HUES64 (cell line): ENCODE results near the gene ACTR2.
"Not testable (repeated sequence)": the region's sequence is repeated elsewhere in the genome, so short reads cannot be mapped to it uniquely, and the experiment has no call there.

Experiments
- H3K27ac ChIP-seq: 2 replicates; pipeline ENCODE4 v1.7.0; 2013; ENCODE audit warnings: low read depth, low read length, inconsistent platforms
- H3K27me3 ChIP-seq: 2 replicates; pipeline ENCODE4 v1.6.1; 2013; ENCODE audit warnings: mild to moderate bottlenecking, low read length; ENCODE audit not compliant: insufficient read depth
- H3K36me3 ChIP-seq: 2 replicates; pipeline ENCODE4 v1.6.1; 2013; ENCODE audit warnings: mild to moderate bottlenecking, low read length; ENCODE audit not compliant: insufficient read depth
- H3K4me1 ChIP-seq: 2 replicates; pipeline ENCODE4 v1.6.1; 2013; ENCODE audit warnings: mild to moderate bottlenecking, low read length, moderate library complexity; ENCODE audit not compliant: insufficient read depth
- H3K4me3 ChIP-seq: 2 replicates; pipeline ENCODE4 v1.5.1; 2013; ENCODE audit warnings: mild to moderate bottlenecking, low read length, moderate library complexity
- H3K9ac ChIP-seq: 2 replicates; pipeline ENCODE4 v1.6.1; 2013; ENCODE audit warnings: mild to moderate bottlenecking, low read depth, low read length
- H3K9me3 ChIP-seq: 2 replicates; pipeline ENCODE4 v1.6.1; 2013; ENCODE audit warnings: low read depth, low read length; ENCODE audit not compliant: insufficient read depth
- WGBS: fragments of 150-250, 120-280 bp; methylation state at CpG from one replicate; pipeline ENCODE4 v1.1.7; 2013; ENCODE audit warnings: missing lambda C conversion rate; 5-methylcytosine and 5-hydroxymethylcytosine counted together

Gene ACTR2

DNA sequence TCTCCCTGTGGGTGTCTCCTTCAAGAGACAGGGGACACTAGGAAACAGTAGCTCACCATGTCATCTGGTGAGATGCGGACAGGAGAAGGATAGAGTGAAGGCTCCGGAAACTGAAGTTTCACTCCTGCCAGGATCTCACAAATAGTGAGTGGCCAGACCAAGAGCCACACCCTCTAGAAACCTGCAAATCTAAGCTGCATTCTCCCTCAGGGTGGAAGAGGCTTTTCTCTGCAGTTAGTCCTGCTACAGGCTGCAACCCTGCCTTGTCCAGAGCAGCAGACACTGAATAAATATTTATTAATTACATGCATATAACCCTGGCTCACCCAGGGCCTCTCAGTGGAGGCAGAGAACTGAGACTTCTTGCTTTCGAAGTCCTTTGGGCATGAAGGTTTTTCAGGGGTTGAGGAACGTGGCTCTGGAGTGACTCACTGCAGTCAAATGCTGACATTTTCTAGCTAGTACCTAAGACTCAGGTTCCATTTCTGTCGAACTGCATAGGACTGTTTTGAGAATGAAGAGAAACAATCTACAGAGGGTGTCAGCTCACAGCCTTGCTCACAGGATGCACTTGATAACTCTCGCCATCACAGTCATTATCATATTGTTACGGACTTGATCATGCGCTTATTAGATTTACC is 87.3 kb downstream of the ACTR2 start:
- Histone ChIP-seq H3K27ac (no peak overlapping the region), H3K9ac (no peak overlapping the region), H3K27me3 (no peaks in the 10 kb centered on the region), H3K4me1 (no peaks in the 10 kb centered on the region), H3K9me3 (no peaks in the 10 kb centered on the region), H3K4me3 (no peak overlapping the region), H3K36me3 (peaks cover 53% of the 10 kb centered on the region)
- 94% methylated on average over 8 of the region's 8 CpGs for WGBS

DNA sequence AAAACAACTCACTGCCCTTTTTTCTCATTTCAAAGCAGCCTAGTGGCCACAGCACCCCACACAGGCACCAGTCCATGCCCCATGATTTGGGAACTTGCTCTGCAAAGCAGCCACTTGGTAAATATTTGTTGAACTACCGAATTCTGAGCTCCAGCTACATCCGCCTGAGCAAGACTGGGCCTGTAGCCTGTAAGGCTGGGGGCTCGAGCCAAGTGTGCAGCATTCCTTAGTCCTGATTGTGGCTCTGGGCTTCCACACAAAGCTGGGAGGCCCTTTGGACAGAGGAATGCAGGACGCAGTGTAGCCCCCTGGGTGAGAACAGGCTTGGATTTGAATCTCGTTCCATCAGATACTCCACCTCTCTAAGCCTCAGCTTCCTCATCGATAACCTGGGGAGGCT is 88.4 kb downstream of the ACTR2 start:
- H3K4me3 ChIP-seq = no peak overlapping the region
- no peaks in the 10 kb centered on the region for H3K27me3 ChIP-seq
- no peak overlapping the region for H3K9ac ChIP-seq
- no peak overlapping the region for H3K27ac ChIP-seq
- WGBS = 90% methylated on average over 5 of the region's 6 CpGs
- H3K9me3 ChIP-seq = no peaks in the 10 kb centered on the region
- peaks cover 45% of the 10 kb centered on the region for H3K36me3 ChIP-seq
- no peaks in the 10 kb centered on the region for H3K4me1 ChIP-seq

DNA sequence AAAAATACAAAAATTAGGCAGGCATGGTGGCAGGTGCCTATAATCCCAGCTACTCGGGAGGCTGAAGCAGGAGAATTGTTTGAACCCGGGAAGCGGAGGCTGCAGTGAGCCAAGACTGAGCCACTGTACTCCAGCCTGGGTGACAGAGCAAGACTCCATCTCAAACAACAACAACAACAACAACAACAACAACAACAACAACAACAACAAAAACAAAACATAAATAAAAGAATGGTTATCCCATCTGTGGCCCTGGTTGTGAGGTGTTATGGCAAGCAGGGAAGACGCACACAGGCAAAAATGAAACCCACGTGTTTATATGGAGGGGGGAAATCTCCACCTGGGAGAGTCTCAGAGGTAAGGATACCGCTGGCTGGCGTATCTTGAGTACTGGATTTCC is 89.7 kb downstream of the ACTR2 start:
- H3K9me3 ChIP-seq, H3K4me3 ChIP-seq, H3K27me3 ChIP-seq, H3K9ac ChIP-seq, H3K27ac ChIP-seq, H3K4me1 ChIP-seq: not testable (repeated sequence)
- H3K36me3 ChIP-seq = peaks cover 37% of the 10 kb centered on the region
- WGBS = 96% methylated on average over 7 of the region's 7 CpGs

DNA sequence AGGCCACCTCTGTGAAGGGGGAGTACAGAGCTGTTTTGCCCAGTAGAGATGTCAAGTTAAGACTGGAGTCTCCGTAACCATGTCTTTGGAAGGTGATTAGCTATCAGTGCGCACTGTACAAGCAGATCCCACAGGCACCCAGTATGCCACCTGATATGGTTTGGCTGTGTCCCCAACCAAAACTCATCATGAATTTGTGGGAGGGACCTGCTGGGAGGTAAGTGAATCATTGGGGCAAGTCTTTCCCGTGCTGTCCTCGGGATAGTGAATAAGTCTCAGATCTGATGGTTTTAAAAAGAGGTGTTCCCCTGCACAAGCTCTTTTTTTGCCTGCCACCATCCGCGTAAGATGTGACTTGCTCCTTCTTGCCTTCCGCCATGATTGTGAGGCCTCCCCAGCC is 90.2 kb downstream of the ACTR2 start:
- Histone ChIP-seq H3K9me3 (no peaks in the 10 kb centered on the region), H3K9ac (no peak overlapping the region), H3K27ac (no peak overlapping the region), H3K4me3 (no peak overlapping the region), H3K27me3 (no peaks in the 10 kb centered on the region), H3K36me3 (peaks cover 32% of the 10 kb centered on the region), H3K4me1 (no peaks in the 10 kb centered on the region)
- 97% methylated on average over 7 of the region's 7 CpGs for WGBS

DNA sequence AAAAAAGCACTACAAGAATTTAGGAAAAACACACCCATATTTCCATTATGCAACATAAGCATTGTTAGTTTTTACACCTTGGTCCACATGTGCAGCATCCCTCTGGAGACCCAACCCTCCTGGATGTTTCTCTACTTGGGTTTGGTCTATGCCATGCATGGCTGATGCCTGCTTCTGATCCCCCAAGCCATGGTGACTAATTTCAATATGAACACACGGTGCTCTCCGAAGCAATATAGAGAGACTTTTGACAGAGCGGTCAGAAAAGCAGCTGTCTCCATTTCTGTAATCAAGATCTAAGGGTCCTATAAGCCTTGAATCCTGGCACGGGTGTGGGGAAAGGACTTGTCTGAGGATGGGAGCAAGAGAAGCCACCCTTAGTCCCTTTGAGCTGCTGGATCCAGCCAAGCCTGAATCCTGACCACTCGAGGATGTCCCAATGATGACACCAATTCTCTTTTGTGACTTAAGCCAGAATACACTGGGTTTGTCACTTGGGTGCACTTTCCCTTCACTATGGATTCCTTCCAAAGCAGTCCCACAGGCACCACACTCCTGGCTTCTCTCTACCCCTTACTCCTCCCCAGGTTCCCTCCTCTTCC is 91.5 kb downstream of the ACTR2 start:
- no peak overlapping the region for H3K9ac ChIP-seq
- H3K27ac ChIP-seq = no peak overlapping the region
- no peak overlapping the region for H3K4me3 ChIP-seq
- WGBS = 96% methylated on average over 5 of the region's 5 CpGs
- H3K27me3 ChIP-seq = no peaks in the 10 kb centered on the region
- no peaks in the 10 kb centered on the region for H3K4me1 ChIP-seq
- peaks cover 23% of the 10 kb centered on the region for H3K36me3 ChIP-seq
- H3K9me3 ChIP-seq = no peaks in the 10 kb centered on the region

DNA sequence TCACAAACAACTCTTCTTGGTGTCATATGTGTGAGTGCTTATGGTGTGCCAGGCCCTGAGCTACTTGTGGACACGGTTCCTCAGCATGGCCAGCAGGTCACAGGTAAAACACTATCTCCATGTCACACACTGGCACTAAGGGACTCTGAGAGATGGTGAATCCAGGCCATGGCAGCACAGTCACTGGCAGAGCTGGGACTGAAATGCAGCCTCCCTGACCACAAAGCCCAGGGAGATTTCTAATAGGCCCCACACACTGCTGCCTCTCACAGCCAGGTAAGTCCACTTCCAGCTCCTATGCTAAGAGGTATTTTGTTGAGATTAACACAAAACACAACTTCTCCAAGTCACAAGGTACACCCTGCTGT is 92.0 kb downstream of the ACTR2 start:
- H3K27me3 ChIP-seq = no peaks in the 10 kb centered on the region
- H3K36me3 ChIP-seq = peaks cover 20% of the 10 kb centered on the region
- 100% methylated on average over 1 of the region's 1 CpG for WGBS
- no peak overlapping the region for H3K4me3 ChIP-seq
- H3K27ac ChIP-seq = no peak overlapping the region
- H3K9ac ChIP-seq = no peak overlapping the region
- no peaks in the 10 kb centered on the region for H3K9me3 ChIP-seq
- no peaks in the 10 kb centered on the region for H3K4me1 ChIP-seq

DNA sequence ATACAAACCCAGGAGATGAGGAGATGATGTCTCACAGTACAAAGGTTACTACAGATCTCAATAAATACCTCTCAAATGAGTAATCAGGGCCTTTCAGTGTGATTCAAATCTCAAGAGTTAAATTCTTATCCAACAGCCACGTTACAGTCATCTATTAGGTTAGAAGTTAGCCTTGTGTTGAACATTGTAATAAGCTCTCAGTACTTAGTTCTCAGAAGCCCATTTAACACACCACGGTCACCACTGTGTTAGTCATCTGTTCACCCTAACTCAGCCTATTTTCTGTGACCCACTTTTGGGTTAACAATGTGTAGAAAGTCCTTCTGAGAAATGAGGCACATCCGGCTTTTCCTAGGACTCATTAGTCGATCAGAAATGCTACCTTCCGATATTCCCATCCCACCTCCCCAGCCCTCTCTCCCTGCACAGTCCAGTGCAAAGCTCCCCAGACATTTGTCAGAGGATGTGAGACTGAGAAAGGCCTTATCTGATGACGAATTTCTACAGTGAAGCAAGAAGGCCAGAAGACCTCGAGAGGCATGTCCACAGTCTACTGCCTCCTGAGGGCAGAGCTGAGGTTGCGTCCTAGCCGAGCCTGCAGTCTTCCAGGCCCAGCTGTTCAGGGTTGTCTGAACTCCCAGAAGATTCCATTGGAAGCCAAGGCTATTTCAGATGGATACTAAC is 92.6 kb downstream of the ACTR2 start:
- no peaks in the 10 kb centered on the region for H3K9me3 ChIP-seq
- no peaks in the 10 kb centered on the region for H3K27me3 ChIP-seq
- H3K9ac ChIP-seq = no peak overlapping the region
- WGBS = 91% methylated on average over 9 of the region's 9 CpGs
- no peak overlapping the region for H3K4me3 ChIP-seq
- no peaks in the 10 kb centered on the region for H3K4me1 ChIP-seq
- H3K36me3 ChIP-seq = peaks cover 15% of the 10 kb centered on the region
- H3K27ac ChIP-seq = no peak overlapping the region
